Measurements from ENCODE around the gene ST8SIA2. TPM values are rescaled to one million over a fixed set of nuclear protein-coding genes. Genes with fewer than 3 reads are reported as not detected.

The ST8SIA2 gene
- polyA plus RNA-seq (ENCODE audit: insufficient read length in 4 of 4) = 1 to 10 TPM; 5.0 to 6.0 (median 5.4) TPM

GRCh38 chr15:92393071-92393979 is at the start of gene ST8SIA2:
ST8SIA2 (plus strand) TSS chr15:92393881; CDS start chr15:92394065, 184 bp downstream.
- peak in 3 of 4 donors; percentile 50 to 62 (median 50) for DNase-seq (ENCODE audit: low read depth in 4 of 4, low spot score in 3 of 4)

GRCh38 chr15:92343924-92344643 is 49.6 kb upstream of the ST8SIA2 start:
- DNase-seq (ENCODE audit: low read depth in 4 of 4, low spot score in 3 of 4) = no peak

- DNase-seq (ENCODE audit: low read depth in 4 of 4, low spot score in 3 of 4) = no peak
Measured at GRCh38 chr15:92346063-92346462, 47.6 kb upstream of the ST8SIA2 start.

GRCh38 chr15:92355307-92355706 is 38.4 kb upstream of the ST8SIA2 start:
- no peak for DNase-seq (ENCODE audit: low read depth in 4 of 4, low spot score in 3 of 4)

GRCh38 chr15:92361321-92362000 is 32.2 kb upstream of the ST8SIA2 start:
- DNase-seq (ENCODE audit: low read depth in 4 of 4, low spot score in 3 of 4) = no peak

- DNase-seq (ENCODE audit: low read depth in 4 of 4, low spot score in 3 of 4) = no peak
Measured at GRCh38 chr15:92362001-92362350, 31.7 kb upstream of the ST8SIA2 start.

- no peak for DNase-seq (ENCODE audit: low read depth in 4 of 4, low spot score in 3 of 4)
Measured at GRCh38 chr15:92365084-92365483, 28.6 kb upstream of the ST8SIA2 start.

GRCh38 chr15:92365906-92366305 is 27.8 kb upstream of the ST8SIA2 start:
- no peak for DNase-seq (ENCODE audit: low read depth in 4 of 4, low spot score in 3 of 4)

GRCh38 chr15:92366381-92366780 is 27.3 kb upstream of the ST8SIA2 start:
- DNase-seq (ENCODE audit: low read depth in 4 of 4, low spot score in 3 of 4) = no peak

GRCh38 chr15:92375057-92375456 is 18.6 kb upstream of the ST8SIA2 start:
- no peak for DNase-seq (ENCODE audit: low read depth in 4 of 4, low spot score in 3 of 4)

- DNase-seq (ENCODE audit: low read depth in 4 of 4, low spot score in 3 of 4) = no peak
Measured at GRCh38 chr15:92376109-92376508, 17.6 kb upstream of the ST8SIA2 start.

GRCh38 chr15:92377083-92377789 is 16.4 kb upstream of the ST8SIA2 start:
- no peak for DNase-seq (ENCODE audit: low read depth in 4 of 4, low spot score in 3 of 4)

GRCh38 chr15:92383519-92384324 is 10.0 kb upstream of the ST8SIA2 start:
- DNase-seq (ENCODE audit: low read depth in 4 of 4, low spot score in 3 of 4) = no peak

- DNase-seq (ENCODE audit: low read depth in 4 of 4, low spot score in 3 of 4) = no peak
Measured at GRCh38 chr15:92384381-92384780, 9.3 kb upstream of the ST8SIA2 start.

- DNase-seq (ENCODE audit: low read depth in 4 of 4, low spot score in 3 of 4) = no peak
Measured at GRCh38 chr15:92385096-92385495, 8.6 kb upstream of the ST8SIA2 start.

- DNase-seq (ENCODE audit: low read depth in 4 of 4, low spot score in 3 of 4) = no peak
Measured at GRCh38 chr15:92391640-92392039, 2.0 kb upstream of the ST8SIA2 start.

- no peak for DNase-seq (ENCODE audit: low read depth in 4 of 4, low spot score in 3 of 4)
Measured at GRCh38 chr15:92392462-92392861, 1.2 kb upstream of the ST8SIA2 start.

GRCh38 chr15:92393980-92394308 is 263 bp downstream of the ST8SIA2 start:
- no peak for DNase-seq (ENCODE audit: low read depth in 4 of 4, low spot score in 3 of 4)

GRCh38 chr15:92394309-92395097 is 822 bp downstream of the ST8SIA2 start:
- DNase-seq (ENCODE audit: low read depth in 4 of 4, low spot score in 3 of 4) = peak in 2 of 4 donors; percentile 23 to 28
